B cell (primary cell): Measurements from ENCODE around the gene C19orf81. TPM values are rescaled to one million over a fixed set of nuclear protein-coding genes. Genes with fewer than 3 reads are reported as not detected.

Experiments used
- ATAC-seq: fragments of 200-7000 bp; cut with Tn5 transposase; one replicate; pipeline ENCODE4 v1.10.0; 2021; ENCODE audit warnings: low read depth, mild to moderate bottlenecking, moderate number of reproducible peaks, moderate library complexity
- CTCF ChIA-PET: fragments of 350-600 bp; sonication (Branson Sonifier 250); formaldehyde crosslinking; loops from one replicate; lab custom pipeline; 2021; ENCODE audit warnings: antibody characterized with exemption, inconsistent platforms; lab: Charles Lee
- POLR2A ChIA-PET: fragments of 350-600 bp; sonication (Branson Sonifier 250); formaldehyde crosslinking; loops from one replicate; lab custom pipeline; 2021; ENCODE audit warnings: antibody characterized with exemption; lab: Charles Lee
- DNase-seq: peaks from one replicate; pipeline ENCODE4 v3.0.0; 2013
- H2AFZ ChIP-seq: 2 replicates; pipeline ENCODE4 v1.6.1; 2012; ENCODE audit warnings: mild to moderate bottlenecking, low read depth, low read length; ENCODE audit not compliant: insufficient read depth, poor library complexity, severe bottlenecking
- H3K27ac ChIP-seq, 2 donors: 1 replicate in 1 of 2; 2 replicates in 1 of 2; pipeline ENCODE4 v1.5.1; 2012 to 2013; ENCODE audit warnings: low read length in 2 of 2, mild to moderate bottlenecking in 2 of 2, moderate library complexity in 1 of 2
- H3K27me3 ChIP-seq, 4 experiments: fragments of 200-600 bp in 1 of 4; sonication (generic) in 1 of 4; replicated peaks in 1 of 4; 1 replicate in 2 of 4; 2 replicates in 2 of 4; pipeline versions ENCODE4 v1.6.1 to v1.7.0; 2013 to 2016; ENCODE audit warnings: low read length in 3 of 4, mild to moderate bottlenecking in 2 of 4, mixed read lengths in 1 of 4, moderate library complexity in 1 of 4; ENCODE audit not compliant: insufficient read depth in 4 of 4, control insufficient read depth in 3 of 4; ENCODE audit errors: control extremely low read depth in 1 of 4
- H3K36me3 ChIP-seq, 2 experiments: replicated peaks in 1 of 2; 1 replicate in 1 of 2; 2 replicates in 1 of 2; pipeline versions ENCODE4 v1.6.1 to v1.7.1; 2013; ENCODE audit warnings: low read length in 1 of 2; ENCODE audit not compliant: insufficient read depth in 2 of 2, control insufficient read depth in 1 of 2; ENCODE audit errors: control extremely low read depth in 1 of 2, extremely low read depth in 1 of 2
- H3K4me1 ChIP-seq, 2 donors: fragments of 200-600 bp in 1 of 2; sonication (generic) in 1 of 2; 1 replicate in 1 of 2; 2 replicates in 1 of 2; pipeline versions ENCODE4 v1.5.1 to v1.6.1; 2013 to 2017; ENCODE audit warnings: low read length in 2 of 2; ENCODE audit not compliant: control insufficient read depth in 2 of 2, insufficient read depth in 2 of 2
- H3K4me2 ChIP-seq: replicated peaks from 2 replicates; pipeline ENCODE3; 2012; ENCODE audit warnings: mild to moderate bottlenecking, low read depth, low read length; ENCODE audit not compliant: poor library complexity, severe bottlenecking
- H3K4me3 ChIP-seq, 5 experiments: fragments of 200-600 bp in 1 of 5; sonication (generic) in 1 of 5; 1 replicate in 3 of 5; 2 replicates in 2 of 5; pipeline versions ENCODE4 v1.5.1 to v1.7.0; 2011 to 2016; ENCODE audit warnings: low read length in 4 of 5, mild to moderate bottlenecking in 4 of 5, low read depth in 2 of 5, control low read depth in 1 of 5, moderate library complexity in 1 of 5; ENCODE audit not compliant: insufficient read depth in 1 of 5; ENCODE audit errors: control extremely low read depth in 1 of 5, extremely low read depth in 1 of 5
- H3K79me2 ChIP-seq: fragments of 200-600 bp; sonication (generic); one replicate; pipeline ENCODE4 v1.6.0; 2016; ENCODE audit warnings: low read length; ENCODE audit not compliant: control insufficient read depth, insufficient read depth
- H3K9ac ChIP-seq: fragments of 200-600 bp; sonication (generic); 2 replicates; pipeline ENCODE4 v1.6.1; 2017; ENCODE audit warnings: mild to moderate bottlenecking, low read length, moderate library complexity
- H3K9me3 ChIP-seq, 3 donors: one replicate each; pipeline versions ENCODE4 v1.6.1 to v1.7.1; 2013; ENCODE audit warnings: low read length in 2 of 3; ENCODE audit not compliant: control insufficient read depth in 2 of 3, insufficient read depth in 1 of 3; ENCODE audit errors: control extremely low read depth in 1 of 3
- H4K20me1 ChIP-seq: 2 replicates; pipeline ENCODE4 v1.6.0; 2012; ENCODE audit warnings: mild to moderate bottlenecking, low read length; ENCODE audit not compliant: insufficient read depth, control insufficient read depth, poor library complexity, severe bottlenecking
- H3K27ac Mint-ChIP-seq: one replicate; pipeline ENCODE4 v1.8.0; 2021; ENCODE audit warnings: mixed read lengths
- H3K27me3 Mint-ChIP-seq: one replicate; pipeline ENCODE4 v1.8.0; 2021; ENCODE audit warnings: mixed read lengths
- H3K4me1 Mint-ChIP-seq: one replicate; pipeline ENCODE4 v1.8.0; 2021; ENCODE audit warnings: mixed read lengths
- H3K4me3 Mint-ChIP-seq: one replicate; pipeline ENCODE4 v1.8.0; 2021; ENCODE audit warnings: mixed read lengths
- H3K9me3 Mint-ChIP-seq: one replicate; pipeline ENCODE4 v1.8.0; 2022; ENCODE audit warnings: mixed read lengths; ENCODE audit not compliant: insufficient read depth
- EZH2 ChIP-seq: IDR thresholded peaks from 2 replicates; pipeline ENCODE4 v1.6.1; 2012; ENCODE audit warnings: borderline replicate concordance, low read depth, mild to moderate bottlenecking, moderate library complexity, low read length; ENCODE audit not compliant: insufficient read depth, poor library complexity, severe bottlenecking
- WGBS: methylation state at CpG from one replicate; pipeline ENCODE4 v1.1.5; 2013; ENCODE audit warnings: missing lambda C conversion rate; ENCODE audit not compliant: insufficient coverage; 5-methylcytosine and 5-hydroxymethylcytosine counted together
- intact Hi-C: fragments of 100-400 bp; cut with micrococcal nuclease; formaldehyde crosslinking; loops from one replicate; pipeline ENCODE4 v1.10.0; 2022
- polyA plus RNA-seq: library from polyadenylated mRNA; depleted of rRNA; stranded (reverse); fragments of >200 nt; gene quantifications from 2 replicates; pipeline ENCODE4 v1.2.3, GENCODE V29; 2012
- total RNA-seq, 2 donors: library from RNA; stranded (reverse); fragments of 120-200 nt in 1 of 2; gene quantifications; 1 replicate in 1 of 2; 2 replicates in 1 of 2; pipeline versions ENCODE4 v1.2.3 to v1.2.4, GENCODE V29; 2013 to 2022
- TF ChIP-seq, protein P1 (sequence below): fragments of 200-600 bp; IDR thresholded peaks from one replicate; pipeline ENCODE4 v1.8.0; 2022; ENCODE audit warnings: antibody characterized with exemption, mild to moderate bottlenecking

Gene C19orf81
- total and polyA plus RNA-seq, 2 donors (not counting 1 experiment from before 2014, with no cell fraction given), result 0.37 TPM; not detected in 1

DNA sequence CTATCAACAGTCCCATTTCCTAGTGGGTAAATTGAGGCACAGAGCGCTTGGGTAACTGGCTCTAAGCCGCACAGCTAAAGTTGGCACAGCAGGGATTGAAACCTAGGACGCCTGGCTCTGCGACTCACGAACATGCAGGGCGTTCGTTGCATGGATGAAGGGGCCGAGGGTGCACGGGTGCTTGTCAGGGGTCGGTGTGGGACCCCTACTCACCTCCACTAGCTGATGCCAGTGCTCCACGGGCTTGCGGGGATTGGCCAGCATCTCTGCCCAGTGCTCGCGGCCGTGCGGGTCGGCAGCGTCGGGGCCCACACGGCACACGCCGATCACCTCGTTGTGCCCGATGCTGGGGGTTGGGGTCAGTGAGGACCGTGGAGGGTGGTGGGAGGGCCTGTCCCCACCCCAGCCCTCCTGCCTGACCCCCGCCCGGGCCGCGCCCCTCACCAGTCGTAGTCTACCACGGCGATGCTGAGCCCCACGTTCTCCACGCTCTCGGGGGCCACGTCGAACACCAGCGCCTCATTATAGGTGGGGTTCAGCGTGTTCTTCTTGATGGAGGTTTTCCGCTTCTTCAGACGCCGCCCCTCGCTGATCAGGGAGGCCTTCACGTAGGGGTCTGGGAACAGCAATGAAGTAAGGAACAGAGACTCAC lies 24.2 kb upstream of the C19orf81 start:
- Mint-ChIP-seq H3K4me1 (no peaks in the 10 kb centered on the region), H3K27ac (no peak overlapping the region), H3K27me3 (peaks cover 13% of the 10 kb centered on the region), H3K9me3 (no peaks in the 10 kb centered on the region), H3K4me3 (no peak overlapping the region)
- H3K36me3 ChIP-seq, result no peaks in the 10 kb centered on the region
- intact Hi-C loops, result no loop called here
- H2AFZ ChIP-seq, result no peak overlapping the region
- no peak overlapping the region for H3K9ac ChIP-seq
- TF ChIP-seq EZH2, result no peak
- TF ChIP-seq, protein P1, sequence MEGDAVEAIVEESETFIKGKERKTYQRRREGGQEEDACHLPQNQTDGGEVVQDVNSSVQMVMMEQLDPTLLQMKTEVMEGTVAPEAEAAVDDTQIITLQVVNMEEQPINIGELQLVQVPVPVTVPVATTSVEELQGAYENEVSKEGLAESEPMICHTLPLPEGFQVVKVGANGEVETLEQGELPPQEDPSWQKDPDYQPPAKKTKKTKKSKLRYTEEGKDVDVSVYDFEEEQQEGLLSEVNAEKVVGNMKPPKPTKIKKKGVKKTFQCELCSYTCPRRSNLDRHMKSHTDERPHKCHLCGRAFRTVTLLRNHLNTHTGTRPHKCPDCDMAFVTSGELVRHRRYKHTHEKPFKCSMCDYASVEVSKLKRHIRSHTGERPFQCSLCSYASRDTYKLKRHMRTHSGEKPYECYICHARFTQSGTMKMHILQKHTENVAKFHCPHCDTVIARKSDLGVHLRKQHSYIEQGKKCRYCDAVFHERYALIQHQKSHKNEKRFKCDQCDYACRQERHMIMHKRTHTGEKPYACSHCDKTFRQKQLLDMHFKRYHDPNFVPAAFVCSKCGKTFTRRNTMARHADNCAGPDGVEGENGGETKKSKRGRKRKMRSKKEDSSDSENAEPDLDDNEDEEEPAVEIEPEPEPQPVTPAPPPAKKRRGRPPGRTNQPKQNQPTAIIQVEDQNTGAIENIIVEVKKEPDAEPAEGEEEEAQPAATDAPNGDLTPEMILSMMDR, result no peak
- H4K20me1 ChIP-seq, result no peaks in the 10 kb centered on the region
- H3K4me2 ChIP-seq, result no peak overlapping the region
- no peak overlapping the region for H3K27ac ChIP-seq
- DNase-seq (no peak), ATAC-seq (no peak)
- H3K79me2 ChIP-seq, result no peaks in the 10 kb centered on the region
- H3K4me3 ChIP-seq, result no peak overlapping the region
- no peaks in the 10 kb centered on the region for H3K27me3 ChIP-seq
- POLR2A ChIA-PET, result no interaction called here
- 95% methylated on average over 38 of the region's 44 CpGs for WGBS
- H3K9me3 ChIP-seq, result peaks cover 0 to 11% (median 0%) of the 10 kb centered on the region in 3 donors
- CTCF ChIA-PET, result interaction anchor here (0.7 kb wide), 1 partner anchor 28 kb away, joined by 4 read pairs; no protein-coding TSS in a partner anchor
- no peaks in the 10 kb centered on the region for H3K4me1 ChIP-seq

DNA sequence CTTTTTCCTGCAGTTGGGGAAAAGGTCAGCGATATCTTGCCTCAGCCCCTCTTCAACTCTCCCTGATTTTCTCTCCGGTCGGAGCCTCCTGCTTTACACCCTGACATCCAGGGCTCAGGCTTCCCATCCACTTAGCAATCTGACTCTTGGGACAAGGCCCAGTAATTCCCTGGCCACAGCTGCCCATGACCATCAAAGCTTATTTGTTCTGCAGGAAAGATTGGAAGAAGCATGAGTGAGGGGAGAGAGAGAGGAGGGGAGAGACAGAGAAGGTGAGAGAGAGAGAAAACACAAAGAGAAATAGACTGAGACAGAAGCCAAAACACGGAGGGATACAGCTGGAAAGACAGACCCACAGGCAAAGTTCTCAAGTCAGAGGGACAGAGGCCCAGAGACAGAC lies 23.2 kb upstream of the C19orf81 start:
- Histone ChIP-seq H3K4me1 (no peaks in the 10 kb centered on the region), H3K9me3 (peaks cover 0 to 11% (median 0%) of the 10 kb centered on the region in 3 donors), H4K20me1 (no peaks in the 10 kb centered on the region), H3K4me3 (no peak overlapping the region), H3K27me3 (no peaks in the 10 kb centered on the region), H3K27ac (no peak overlapping the region), H3K4me2 (no peak overlapping the region), H2AFZ (no peak overlapping the region), H3K36me3 (no peaks in the 10 kb centered on the region), H3K9ac (no peak overlapping the region), H3K79me2 (no peaks in the 10 kb centered on the region)
- WGBS, result 79% methylated on average over 2 of the region's 4 CpGs
- no peak for TF ChIP-seq EZH2
- TF ChIP-seq, protein P1, result no peak
- no peak for ATAC-seq
- intact Hi-C loops, result no loop called here
- Mint-ChIP-seq H3K27ac (no peak overlapping the region), H3K4me1 (no peaks in the 10 kb centered on the region), H3K4me3 (no peak overlapping the region), H3K27me3 (peaks cover 20% of the 10 kb centered on the region), H3K9me3 (no peaks in the 10 kb centered on the region)
- ChIA-PET CTCF (no interaction called here), POLR2A (no interaction called here)
- no peak for DNase-seq
